Measurements from ENCODE around the gene PACS1.

PACS1 gene

DNA sequence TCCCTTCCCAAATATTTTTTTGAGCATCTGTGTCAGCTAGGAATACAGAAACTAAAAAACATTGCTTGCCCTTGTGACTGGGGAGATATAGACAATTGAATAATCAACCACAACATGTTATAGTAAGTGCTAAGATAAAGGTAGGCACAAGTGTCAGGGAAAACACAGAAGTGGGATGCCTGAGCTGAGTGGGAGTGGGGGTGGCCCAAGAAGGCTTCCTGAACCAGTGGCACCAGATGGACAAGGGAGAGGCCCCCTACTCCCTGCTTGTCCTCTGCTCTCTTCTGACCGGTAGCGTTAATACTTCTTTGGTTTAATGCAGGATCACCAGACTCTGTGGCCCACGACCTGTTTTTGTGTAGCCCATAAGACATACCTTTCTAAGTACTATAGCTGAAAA, 48.8 kb downstream of the PACS1 start:
- no peak for DNase-seq (ENCODE audit: low read depth)
- no peak overlapping the region for H3K4me3 ChIP-seq (ENCODE audit: control insufficient read depth, low read depth, low read length)
- TF ChIP-seq, protein P1, sequence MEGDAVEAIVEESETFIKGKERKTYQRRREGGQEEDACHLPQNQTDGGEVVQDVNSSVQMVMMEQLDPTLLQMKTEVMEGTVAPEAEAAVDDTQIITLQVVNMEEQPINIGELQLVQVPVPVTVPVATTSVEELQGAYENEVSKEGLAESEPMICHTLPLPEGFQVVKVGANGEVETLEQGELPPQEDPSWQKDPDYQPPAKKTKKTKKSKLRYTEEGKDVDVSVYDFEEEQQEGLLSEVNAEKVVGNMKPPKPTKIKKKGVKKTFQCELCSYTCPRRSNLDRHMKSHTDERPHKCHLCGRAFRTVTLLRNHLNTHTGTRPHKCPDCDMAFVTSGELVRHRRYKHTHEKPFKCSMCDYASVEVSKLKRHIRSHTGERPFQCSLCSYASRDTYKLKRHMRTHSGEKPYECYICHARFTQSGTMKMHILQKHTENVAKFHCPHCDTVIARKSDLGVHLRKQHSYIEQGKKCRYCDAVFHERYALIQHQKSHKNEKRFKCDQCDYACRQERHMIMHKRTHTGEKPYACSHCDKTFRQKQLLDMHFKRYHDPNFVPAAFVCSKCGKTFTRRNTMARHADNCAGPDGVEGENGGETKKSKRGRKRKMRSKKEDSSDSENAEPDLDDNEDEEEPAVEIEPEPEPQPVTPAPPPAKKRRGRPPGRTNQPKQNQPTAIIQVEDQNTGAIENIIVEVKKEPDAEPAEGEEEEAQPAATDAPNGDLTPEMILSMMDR (conservative IDR thresholded peaks at IDR 0.05; ENCODE audit: control insufficient read depth, insufficient read depth, low read depth, low read length), result no peak

DNA sequence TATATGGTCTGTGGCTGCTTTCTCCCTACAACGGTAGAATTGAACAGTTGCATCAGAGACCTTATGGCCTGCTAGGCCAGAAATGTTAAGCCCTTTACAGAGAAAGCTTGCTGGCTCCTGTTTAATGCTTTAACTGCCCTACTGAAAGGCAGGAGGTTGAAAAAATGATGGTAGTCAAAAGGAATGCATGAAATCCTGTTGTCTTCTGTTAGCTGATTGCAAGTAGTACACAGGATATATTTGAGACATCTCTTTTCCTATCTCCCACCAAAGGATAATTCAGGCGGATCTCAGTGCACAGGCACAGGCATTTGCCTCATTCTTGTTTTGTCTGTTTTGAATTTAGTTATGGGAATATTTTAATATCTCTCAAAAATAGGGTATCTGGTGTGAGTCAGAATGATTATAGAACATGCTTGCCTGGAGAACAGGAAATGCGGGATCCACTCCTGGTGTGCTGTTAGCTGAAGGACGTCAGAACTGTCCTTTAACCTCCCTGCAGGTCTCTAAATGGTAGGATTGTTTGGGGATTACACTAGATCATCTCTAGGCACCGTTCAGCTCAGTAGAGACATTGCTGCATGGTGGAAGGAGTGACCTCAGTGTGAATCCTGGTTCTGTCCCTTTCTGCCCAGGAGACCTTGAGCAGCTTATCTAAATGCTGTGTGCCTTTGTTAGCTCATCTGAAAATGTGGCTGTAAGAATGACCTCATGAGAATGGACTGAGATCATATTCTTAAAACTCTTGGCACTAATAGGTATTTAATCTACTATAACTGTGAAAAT, 49.5 kb downstream of the PACS1 start:
- no peak overlapping the region for H3K4me3 ChIP-seq (ENCODE audit: control insufficient read depth, low read depth, low read length)
- TF ChIP-seq, protein P1 (conservative IDR thresholded peaks at IDR 0.05; ENCODE audit: control insufficient read depth, insufficient read depth, low read depth, low read length), result no peak
- peak; percentile 94 for DNase-seq (ENCODE audit: low read depth)

GRCh38 chr11:66121466-66121865, 51.4 kb downstream of the PACS1 start:
- no peak overlapping the region for H3K4me3 ChIP-seq (ENCODE audit: control insufficient read depth, low read depth, low read length)
- no peak for DNase-seq (ENCODE audit: low read depth)
- TF ChIP-seq, protein P1 (conservative IDR thresholded peaks at IDR 0.05; ENCODE audit: control insufficient read depth, insufficient read depth, low read depth, low read length), result no peak

DNA sequence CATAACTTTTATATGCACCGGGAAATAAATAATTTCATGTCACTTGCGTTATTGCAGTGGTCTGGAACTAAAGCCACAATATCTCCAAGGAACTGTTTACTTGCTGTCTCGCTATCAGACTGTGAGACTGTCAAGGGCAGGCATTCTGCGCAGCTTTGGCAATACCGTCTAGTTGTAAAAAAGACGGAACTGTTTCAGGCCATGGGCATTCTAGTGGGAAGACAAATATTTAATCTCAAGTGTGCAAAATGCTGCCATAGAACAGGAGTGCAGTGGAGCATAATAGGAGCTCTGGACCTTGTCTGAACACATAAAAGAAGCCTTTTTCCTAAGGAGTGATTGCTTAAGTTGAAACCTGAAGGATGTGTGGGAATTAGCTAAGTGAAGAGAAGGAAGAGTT, 53.8 kb downstream of the PACS1 start:
- no peak for DNase-seq (ENCODE audit: low read depth)
- TF ChIP-seq, protein P1 (conservative IDR thresholded peaks at IDR 0.05; ENCODE audit: control insufficient read depth, insufficient read depth, low read depth, low read length), result no peak
- no peak overlapping the region for H3K4me3 ChIP-seq (ENCODE audit: control insufficient read depth, low read depth, low read length)

- peak; percentile 88 for DNase-seq (ENCODE audit: low read depth)
- TF ChIP-seq, protein P1 (conservative IDR thresholded peaks at IDR 0.05; ENCODE audit: control insufficient read depth, insufficient read depth, low read depth, low read length), result no peak
- no peak overlapping the region for H3K4me3 ChIP-seq (ENCODE audit: control insufficient read depth, low read depth, low read length)
Observed at GRCh38 chr11:66124564-66124963, 54.5 kb downstream of the PACS1 start.

DNA sequence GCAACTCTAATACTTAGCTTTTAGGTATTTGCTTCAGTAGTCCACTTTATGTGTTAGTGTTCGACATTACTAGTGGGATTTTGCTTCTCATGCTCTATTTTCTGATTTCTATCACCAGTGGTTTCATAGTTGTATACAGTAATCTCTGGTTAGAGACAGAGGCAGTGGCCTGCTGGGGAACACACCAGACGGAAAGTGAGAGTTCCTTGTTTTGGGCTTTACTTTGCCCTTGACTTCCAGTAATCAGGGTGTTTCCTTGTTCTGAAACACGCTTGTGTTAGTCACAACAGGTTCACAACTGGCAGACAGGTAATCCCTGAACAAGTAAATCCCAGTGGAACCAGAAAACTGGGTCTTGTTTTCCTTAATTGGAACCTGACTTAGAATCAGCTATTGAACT, 56.0 kb downstream of the PACS1 start:
- TF ChIP-seq, protein P1 (conservative IDR thresholded peaks at IDR 0.05; ENCODE audit: control insufficient read depth, insufficient read depth, low read depth, low read length), result no peak
- DNase-seq (ENCODE audit: low read depth), result no peak
- H3K4me3 ChIP-seq (ENCODE audit: control insufficient read depth, low read depth, low read length), result no peak overlapping the region

Measured in fibroblast of mammary gland (primary cell).